ENCODE results near the gene RALGAPA1.

RALGAPA1 gene

DNA sequence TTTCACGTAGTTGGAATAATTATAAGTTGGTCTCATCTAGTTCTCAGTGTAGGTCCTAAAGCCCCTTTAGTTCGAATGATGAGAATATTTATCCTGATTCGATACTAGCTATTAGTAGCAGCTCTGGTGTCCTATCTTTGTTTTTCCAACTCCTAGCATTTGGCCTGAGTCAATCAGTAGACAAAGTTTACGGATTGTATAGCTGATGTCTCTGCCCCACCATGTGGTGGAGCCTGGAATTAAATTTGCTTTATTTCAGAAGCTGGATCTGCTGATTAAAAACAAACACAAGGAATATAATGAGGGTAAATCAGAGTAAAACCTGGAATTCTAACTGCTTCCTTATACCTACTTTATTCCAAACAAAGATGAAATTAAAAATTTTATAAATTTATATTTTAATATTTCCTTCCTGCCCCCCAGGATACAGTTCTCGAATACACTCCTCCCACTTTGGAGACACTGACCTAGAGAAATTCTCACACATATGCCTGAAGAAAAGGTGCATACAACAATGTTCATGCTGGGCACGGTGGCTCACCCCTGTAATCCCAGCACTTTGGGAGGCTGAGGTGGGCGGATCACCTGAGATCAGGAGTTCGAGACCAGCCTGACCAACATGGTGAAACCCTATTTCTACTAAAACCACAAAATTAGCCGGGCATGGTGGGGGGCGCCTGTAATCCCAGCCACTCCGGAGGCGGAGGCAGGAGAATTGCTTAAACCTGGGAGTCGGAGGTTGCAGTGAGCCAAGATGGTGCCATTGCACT is 9.4 kb upstream of the RALGAPA1 start:
- Histone ChIP-seq H3K27ac (no peak overlapping the region), H3K36me3 (no peaks in the 10 kb centered on the region), H3K27me3 (peaks cover 26% of the 10 kb centered on the region), H3K9me3 (no peaks in the 10 kb centered on the region), H3K4me1 (ENCODE audit: control insufficient read depth in 1 of 2, insufficient read depth in 1 of 2, low read depth in 1 of 2, low read length in 1 of 2) (no peaks in the 10 kb centered on the region), H3K4me3 (ENCODE audit: low read depth in 1 of 2, low read length in 1 of 2) (no peak overlapping the region)
- TF ChIP-seq, protein P1, sequence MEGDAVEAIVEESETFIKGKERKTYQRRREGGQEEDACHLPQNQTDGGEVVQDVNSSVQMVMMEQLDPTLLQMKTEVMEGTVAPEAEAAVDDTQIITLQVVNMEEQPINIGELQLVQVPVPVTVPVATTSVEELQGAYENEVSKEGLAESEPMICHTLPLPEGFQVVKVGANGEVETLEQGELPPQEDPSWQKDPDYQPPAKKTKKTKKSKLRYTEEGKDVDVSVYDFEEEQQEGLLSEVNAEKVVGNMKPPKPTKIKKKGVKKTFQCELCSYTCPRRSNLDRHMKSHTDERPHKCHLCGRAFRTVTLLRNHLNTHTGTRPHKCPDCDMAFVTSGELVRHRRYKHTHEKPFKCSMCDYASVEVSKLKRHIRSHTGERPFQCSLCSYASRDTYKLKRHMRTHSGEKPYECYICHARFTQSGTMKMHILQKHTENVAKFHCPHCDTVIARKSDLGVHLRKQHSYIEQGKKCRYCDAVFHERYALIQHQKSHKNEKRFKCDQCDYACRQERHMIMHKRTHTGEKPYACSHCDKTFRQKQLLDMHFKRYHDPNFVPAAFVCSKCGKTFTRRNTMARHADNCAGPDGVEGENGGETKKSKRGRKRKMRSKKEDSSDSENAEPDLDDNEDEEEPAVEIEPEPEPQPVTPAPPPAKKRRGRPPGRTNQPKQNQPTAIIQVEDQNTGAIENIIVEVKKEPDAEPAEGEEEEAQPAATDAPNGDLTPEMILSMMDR (IDR thresholded peaks at IDR 0.05), result no peak

GRCh38 chr14:35814371-35815005 is 5.4 kb upstream of the RALGAPA1 start:
- H3K27ac ChIP-seq, result no peak overlapping the region
- no peak overlapping the region for H3K4me3 ChIP-seq (ENCODE audit: low read depth in 1 of 2, low read length in 1 of 2)
- no peaks in the 10 kb centered on the region for H3K4me1 ChIP-seq (ENCODE audit: control insufficient read depth in 1 of 2, insufficient read depth in 1 of 2, low read depth in 1 of 2, low read length in 1 of 2)
- TF ChIP-seq, protein P1 (IDR thresholded peaks at IDR 0.05), result peak; percentile 50
- H3K27me3 ChIP-seq, result peaks cover 28% of the 10 kb centered on the region
- H3K9me3 ChIP-seq, result no peaks in the 10 kb centered on the region
- no peaks in the 10 kb centered on the region for H3K36me3 ChIP-seq

DNA sequence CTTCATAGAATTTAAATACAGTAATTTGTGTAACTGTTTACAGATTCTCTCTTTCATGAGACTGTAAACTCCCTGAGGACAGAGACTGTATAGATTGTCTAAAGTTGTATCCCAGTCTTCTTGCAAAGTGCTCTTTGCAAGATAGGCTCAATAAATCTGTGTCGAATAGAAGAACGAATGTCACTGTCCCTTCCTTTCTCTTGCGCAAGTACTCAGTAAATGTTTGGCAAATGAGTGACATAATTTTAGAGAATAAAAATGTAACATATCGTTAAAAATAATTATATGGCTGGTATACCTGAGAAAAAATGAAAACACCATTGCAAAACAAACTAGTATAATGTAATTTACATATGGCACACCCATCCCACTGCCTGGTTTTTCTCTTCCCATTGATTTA is 1.9 kb upstream of the RALGAPA1 start:
- H3K9me3 ChIP-seq, result no peaks in the 10 kb centered on the region
- no peak overlapping the region for H3K27ac ChIP-seq
- peaks cover 6 to 9% of the 10 kb centered on the region in 2 experiments for H3K4me1 ChIP-seq (ENCODE audit: control insufficient read depth in 1 of 2, insufficient read depth in 1 of 2, low read depth in 1 of 2, low read length in 1 of 2)
- TF ChIP-seq, protein P1 (IDR thresholded peaks at IDR 0.05), result no peak
- no peaks in the 10 kb centered on the region for H3K36me3 ChIP-seq
- no peak overlapping the region for H3K4me3 ChIP-seq (ENCODE audit: low read depth in 1 of 2, low read length in 1 of 2)
- peaks cover 19% of the 10 kb centered on the region for H3K27me3 ChIP-seq

DNA sequence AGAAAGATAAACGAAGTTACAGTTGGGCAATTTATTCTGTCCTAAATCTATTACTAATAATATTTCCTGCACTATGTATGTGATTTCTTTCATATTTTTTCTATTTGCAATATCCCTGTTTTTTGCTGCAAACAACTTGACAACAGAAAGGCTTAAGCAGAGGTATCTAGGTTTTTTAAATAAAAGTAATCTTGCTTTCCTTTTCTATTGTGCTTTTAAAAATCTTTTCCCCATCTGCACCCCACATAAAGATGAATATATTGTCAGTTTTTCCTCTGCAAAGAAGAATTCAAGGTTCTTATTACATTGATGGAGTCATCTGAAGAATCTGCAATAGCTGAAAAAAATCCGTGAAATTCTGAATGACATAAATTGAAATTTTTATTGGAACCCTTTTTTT is 502 bp upstream of the RALGAPA1 start:
- H3K27me3 ChIP-seq, result peaks cover 14% of the 10 kb centered on the region
- peaks cover 6 to 9% of the 10 kb centered on the region in 2 experiments for H3K4me1 ChIP-seq (ENCODE audit: control insufficient read depth in 1 of 2, insufficient read depth in 1 of 2, low read depth in 1 of 2, low read length in 1 of 2)
- H3K27ac ChIP-seq, result peak overlapping the region; percentile 73
- H3K9me3 ChIP-seq, result no peaks in the 10 kb centered on the region
- H3K36me3 ChIP-seq, result no peaks in the 10 kb centered on the region
- TF ChIP-seq, protein P1 (IDR thresholded peaks at IDR 0.05), result no peak
- no peak overlapping the region for H3K4me3 ChIP-seq (ENCODE audit: low read depth in 1 of 2, low read length in 1 of 2)

GRCh38 chr14:35808076-35808637 is 938 bp downstream of the RALGAPA1 start:
- Histone ChIP-seq H3K4me3 (ENCODE audit: low read depth in 1 of 2, low read length in 1 of 2) (peak overlapping the region; percentile 62 to 65), H3K27ac (peak overlapping the region; percentile 73), H3K4me1 (ENCODE audit: control insufficient read depth in 1 of 2, insufficient read depth in 1 of 2, low read depth in 1 of 2, low read length in 1 of 2) (peaks cover 6 to 9% of the 10 kb centered on the region in 2 experiments), H3K9me3 (no peaks in the 10 kb centered on the region), H3K36me3 (no peaks in the 10 kb centered on the region), H3K27me3 (peaks cover 14% of the 10 kb centered on the region)
- TF ChIP-seq, protein P1 (IDR thresholded peaks at IDR 0.05), result no peak

Data from neutrophil (primary cell).